GM18907 (cell line): ENCODE data around the gene AMOTL2.

ENCODE experiments used
- ATAC-seq: cut with Tn5 transposase; IDR thresholded peaks from one replicate; pipeline ENCODE4 v1.9.1; 2021; ENCODE audit warnings: mild to moderate bottlenecking, moderate library complexity; ENCODE audit not compliant: unreplicated experiment

Gene AMOTL2

GRCh38 chr3:134374105-134374790 is at the start of gene AMOTL2:
TSS of gene AMOTL2 (minus strand) at chr3:134374447. CDS start at chr3:134371433, 3,014 bp downstream.
- no peak for ATAC-seq

- ATAC-seq, result no peak
These were observed 48.9 kb upstream of the AMOTL2 start for GRCh38 chr3:134423153-134423552.

GRCh38 chr3:134419960-134420321 is 45.7 kb upstream of the AMOTL2 start:
- no peak for ATAC-seq

GRCh38 chr3:134419214-134419959 is 45.1 kb upstream of the AMOTL2 start:
- no peak for ATAC-seq

- no peak for ATAC-seq
These were observed 34.8 kb upstream of the AMOTL2 start for GRCh38 chr3:134409041-134409440.

GRCh38 chr3:134407239-134407625 is 33.0 kb upstream of the AMOTL2 start:
- no peak for ATAC-seq

- ATAC-seq, result no peak
These were observed 32.3 kb upstream of the AMOTL2 start for GRCh38 chr3:134406331-134407238.

- ATAC-seq, result no peak
These were observed 30.2 kb upstream of the AMOTL2 start for GRCh38 chr3:134404366-134404885.

- no peak for ATAC-seq
These were observed 23.5 kb upstream of the AMOTL2 start for GRCh38 chr3:134397755-134398154.

- ATAC-seq, result no peak
These were observed 20.9 kb upstream of the AMOTL2 start for GRCh38 chr3:134395103-134395502.

GRCh38 chr3:134394380-134394779 is 20.1 kb upstream of the AMOTL2 start:
- ATAC-seq, result no peak

GRCh38 chr3:134393074-134393473 is 18.8 kb upstream of the AMOTL2 start:
- no peak for ATAC-seq

- ATAC-seq, result no peak
These were observed 18.2 kb upstream of the AMOTL2 start for GRCh38 chr3:134392336-134392983.

- ATAC-seq, result no peak
These were observed 15.6 kb upstream of the AMOTL2 start for GRCh38 chr3:134389865-134390264.

- no peak for ATAC-seq
These were observed 14.7 kb upstream of the AMOTL2 start for GRCh38 chr3:134388788-134389485.

GRCh38 chr3:134388292-134388691 is 14.0 kb upstream of the AMOTL2 start:
- ATAC-seq, result no peak

- ATAC-seq, result no peak
These were observed 13.0 kb upstream of the AMOTL2 start for GRCh38 chr3:134387293-134387692.

- ATAC-seq, result no peak
These were observed 10.7 kb upstream of the AMOTL2 start for GRCh38 chr3:134384963-134385362.

GRCh38 chr3:134381831-134382442 is 7.7 kb upstream of the AMOTL2 start:
- no peak for ATAC-seq

GRCh38 chr3:134381076-134381475 is 6.8 kb upstream of the AMOTL2 start:
- no peak for ATAC-seq
